HepG2 (cell line): Measurements from ENCODE around the gene RIC3. TPM values are rescaled to one million over a fixed set of nuclear protein-coding genes. Genes with fewer than 3 reads are reported as not detected.

Experiments used
- ATAC-seq: fragments of 200-7000 bp; cut with Tn5 transposase; 3 replicates; pipeline ENCODE4 v1.9.1; 2020; ENCODE audit warnings: mild to moderate bottlenecking, moderate library complexity
- BruUV-seq: library from RNA; stranded (reverse); fragments of 400-500 nt; replicated peaks from 2 replicates; lab custom pipeline; 2021; lab: Mats Ljungman, UMichigan
- CTCF ChIA-PET: fragments of 300-600 bp; formaldehyde crosslinking; extraction: SDS; loops from one replicate; lab custom pipeline; 2021; ENCODE audit warnings: low total read pairs, inconsistent platforms, low intra/inter-chr PET ratio; lab: Yijun Ruan, JAX
- POLR2A ChIA-PET: fragments of 350-600 bp; sonication (Branson Sonifier 250); formaldehyde crosslinking; loops from one replicate; lab custom pipeline; 2020; ENCODE audit warnings: antibody characterized with exemption, inconsistent platforms; lab: Yijun Ruan, JAX
- DNase-seq: peaks from one replicate; pipeline ENCODE4 v3.0.0-alpha.2; 2015; ENCODE audit warnings: low spot score
- FAIRE-seq: peaks from 3 replicates; lab custom pipeline; 2011; peaks lifted over from hg19 to GRCh38; lab: Jason Lieb, UNC
- H2AFZ ChIP-seq: one replicate; pipeline ENCODE4 v1.6.1; 2011; ENCODE audit warnings: low read length, inconsistent platforms
- H3K27ac ChIP-seq: fragments of 300-600 bp; 3 replicates; pipeline ENCODE4 v1.8.0; 2011; ENCODE audit warnings: mixed run types, mild to moderate bottlenecking, mixed read lengths, low read length, inconsistent platforms; ENCODE audit not compliant: insufficient read depth; ENCODE audit errors: extremely low read length
- H3K27me3 ChIP-seq, 2 experiments: fragments of 200-600 bp in 1 of 2; 2 replicates in 1 of 2; 3 replicates in 1 of 2; pipeline versions ENCODE4 v1.6.0 to v1.8.0; 2011; ENCODE audit warnings: low read length in 2 of 2, mild to moderate bottlenecking in 2 of 2, moderate library complexity in 2 of 2, inconsistent platforms in 1 of 2; ENCODE audit not compliant: insufficient read depth in 2 of 2, control insufficient read depth in 1 of 2
- H3K36me3 ChIP-seq, 2 experiments: fragments of 200-600 bp in 1 of 2; replicated peaks in 1 of 2; 2 replicates in 1 of 2; 3 replicates in 1 of 2; pipeline versions ENCODE4 v1.5.1 to v1.8.0; 2011; ENCODE audit warnings: low read length in 2 of 2, inconsistent platforms in 1 of 2; ENCODE audit not compliant: insufficient read depth in 2 of 2, control insufficient read depth in 1 of 2
- H3K4me1 ChIP-seq: 2 replicates; pipeline ENCODE4 v1.5.1; 2012; ENCODE audit warnings: low read length, inconsistent platforms; ENCODE audit not compliant: insufficient read depth
- H3K4me2 ChIP-seq: 2 replicates; pipeline ENCODE4 v1.6.0; 2011; ENCODE audit warnings: low read depth, low read length, inconsistent platforms
- H3K4me3 ChIP-seq, 3 experiments: fragments of 200-600 bp in 1 of 3; sonication (generic), shearing (Covaris generic) in 1 of 3; replicated peaks in 1 of 3; 2 replicates each; pipeline ENCODE4 v1.5.1; 2011 to 2016; ENCODE audit warnings: low read length in 3 of 3, inconsistent platforms in 2 of 3, low read depth in 2 of 3, mild to moderate bottlenecking in 2 of 3, control low read depth in 1 of 3, mixed read lengths in 1 of 3; ENCODE audit not compliant: insufficient read depth in 1 of 3
- H3K79me2 ChIP-seq: one replicate; pipeline ENCODE4 v1.6.1; 2011; ENCODE audit warnings: low read length, inconsistent platforms; ENCODE audit not compliant: insufficient read depth
- H3K9ac ChIP-seq: 2 replicates; pipeline ENCODE4 v1.6.0; 2011; ENCODE audit warnings: mild to moderate bottlenecking, low read depth, low read length, inconsistent platforms; ENCODE audit not compliant: insufficient read depth
- H3K9me3 ChIP-seq: 2 replicates; pipeline ENCODE4 v1.5.1; 2012; ENCODE audit warnings: mild to moderate bottlenecking, low read length
- H4K20me1 ChIP-seq: 2 replicates; pipeline ENCODE4 v1.6.0; 2011; ENCODE audit warnings: inconsistent platforms, mild to moderate bottlenecking, low read length, moderate library complexity; ENCODE audit not compliant: insufficient read depth
- ATF7 ChIP-seq, 2 experiments: fragments of 450-650 bp in 1 of 2; sonication (generic) in 1 of 2; formaldehyde crosslinking in 1 of 2; IDR thresholded peaks; 2 replicates each; pipeline versions ENCODE4 v1.4.0 to v1.6.1; 2016 to 2020; ENCODE audit warnings: antibody characterized with exemption in 1 of 2, mild to moderate bottlenecking in 1 of 2, missing genetic modification reagents in 1 of 2
- ATRX ChIP-seq: sonication (generic); formaldehyde crosslinking; IDR thresholded peaks from 2 replicates; pipeline ENCODE4 v1.4.0; 2020; ENCODE audit warnings: missing genetic modification reagents, borderline replicate concordance
- BRD4 ChIP-seq: sonication (generic); formaldehyde crosslinking; IDR thresholded peaks from 2 replicates; pipeline ENCODE4 v1.4.0; 2020; ENCODE audit warnings: missing genetic modification reagents
- CHD2 ChIP-seq: IDR thresholded peaks from 2 replicates; pipeline ENCODE4 v1.6.1; 2011; ENCODE audit warnings: low read depth, low read length, improper control_type of control experiment
- HCFC1 ChIP-seq: fragments of 150-350 bp; IDR thresholded peaks from 2 replicates; pipeline ENCODE4 v1.6.1; 2014; ENCODE audit warnings: low read depth, low read length
- HNF4G ChIP-seq, 2 experiments: sonication (generic) in 1 of 2; formaldehyde crosslinking in 1 of 2; IDR thresholded peaks; 2 replicates each; pipeline versions ENCODE4 v1.4.0 to v1.6.1; 2011 to 2020; ENCODE audit warnings: borderline replicate concordance in 2 of 2, low read depth in 2 of 2, mild to moderate bottlenecking in 2 of 2, low read length in 1 of 2, missing genetic modification reagents in 1 of 2, moderate library complexity in 1 of 2
- IRF2 ChIP-seq: IDR thresholded peaks from 2 replicates; pipeline ENCODE4 v1.6.1; 2018; ENCODE audit warnings: missing genetic modification reagents, missing compliant biosample characterization
- MTA1 ChIP-seq: sonication (generic); formaldehyde crosslinking; IDR thresholded peaks from 2 replicates; pipeline ENCODE4 v1.4.0; 2020; ENCODE audit warnings: missing genetic modification reagents, mild to moderate bottlenecking, borderline replicate concordance
- PHF8 ChIP-seq: sonication (generic); formaldehyde crosslinking; IDR thresholded peaks from 2 replicates; pipeline ENCODE4 v1.5.0; 2020; ENCODE audit warnings: missing genetic modification reagents
- SIX1 ChIP-seq: sonication (generic); formaldehyde crosslinking; IDR thresholded peaks from 2 replicates; pipeline ENCODE4 v1.4.0; 2020; ENCODE audit warnings: missing genetic modification reagents, borderline replicate concordance
- SOX6 ChIP-seq, 2 experiments: fragments of 450-650 bp in 1 of 2; sonication (generic) in 1 of 2; formaldehyde crosslinking in 1 of 2; IDR thresholded peaks; 2 replicates each; pipeline versions ENCODE4 v1.4.0 to v1.6.1; 2017 to 2020; ENCODE audit warnings: antibody characterized with exemption in 1 of 2, mild to moderate bottlenecking in 1 of 2, missing genetic modification reagents in 1 of 2
- SP2 ChIP-seq: sonication (generic); formaldehyde crosslinking; IDR thresholded peaks from 2 replicates; pipeline ENCODE4 v1.5.1; 2020; ENCODE audit warnings: mild to moderate bottlenecking, missing genetic modification reagents
- TAF1 ChIP-seq: sonication (generic); formaldehyde crosslinking; IDR thresholded peaks from 2 replicates; pipeline ENCODE4 v1.4.0; 2020; ENCODE audit warnings: missing genetic modification reagents
- YEATS2 ChIP-seq: sonication (generic); formaldehyde crosslinking; IDR thresholded peaks from 2 replicates; pipeline ENCODE4 v1.4.0; 2020; ENCODE audit warnings: missing genetic modification reagents, borderline replicate concordance
- ZNF225 ChIP-seq: sonication (generic); formaldehyde crosslinking; IDR thresholded peaks from 2 replicates; pipeline ENCODE4 v1.4.0; 2020; ENCODE audit warnings: mild to moderate bottlenecking, missing genetic modification reagents
- ZNF264 ChIP-seq: sonication (generic); formaldehyde crosslinking; IDR thresholded peaks from 2 replicates; pipeline ENCODE4 v1.4.0; 2020; ENCODE audit warnings: missing genetic modification reagents
- ZNF547 ChIP-seq: sonication (generic); formaldehyde crosslinking; IDR thresholded peaks from 2 replicates; pipeline ENCODE4 v1.5.1; 2020; ENCODE audit warnings: mild to moderate bottlenecking, missing genetic modification reagents
- ZNF672 ChIP-seq: sonication (generic); formaldehyde crosslinking; IDR thresholded peaks from 2 replicates; pipeline ENCODE4 v1.8.1; 2022; ENCODE audit warnings: missing genetic modification reagents
- ZNF761 ChIP-seq: sonication (generic); formaldehyde crosslinking; conservative IDR thresholded peaks from 2 replicates; pipeline ENCODE4 v1.4.0; 2020; ENCODE audit warnings: mild to moderate bottlenecking, missing genetic modification reagents
- WGBS: methylation state at CpG from one replicate; pipeline ENCODE4 v1.1.6; 2017; ENCODE audit warnings: low lambda C conversion rate; 5-methylcytosine and 5-hydroxymethylcytosine counted together
- in situ Hi-C: cut with HindIII; loops from 2 replicates; pipeline ENCODE4 v1.10.0; 2017; ENCODE audit warnings: low pct_unique_long_range_greater_than_20kb; ENCODE audit not compliant: extremely low pct_ligation_motif_present
- intact Hi-C: fragments of 100-400 bp; cut with micrococcal nuclease; formaldehyde crosslinking; loops from one replicate; pipeline ENCODE4 v1.10.0; 2022; ENCODE audit not compliant: unreplicated experiment
- polyA plus RNA-seq, 8 experiments: library from polyadenylated mRNA; depleted of rRNA in 3 of 8; stranded (reverse) in 7 of 8; unstranded in 1 of 8; fragments of >200 nt; fragmentation: Illumina TruSeq in 4 of 8; extraction: Trizol in 4 of 8; gene quantifications; 2 replicates each; pipeline versions ENCODE4 v1.2.1 to v1.2.3, GENCODE V29; 2011 to 2016; ENCODE audit warnings: low read depth in 4 of 8, missing spikeins in 1 of 8, mixed read lengths in 1 of 8; ENCODE audit not compliant: insufficient read depth in 1 of 8
- total RNA-seq, 5 experiments: library from RNA; depleted of rRNA; stranded (reverse); fragments of >200 nt; fragmentation: Illumina TruSeq; extraction: Trizol; gene quantifications; 2 replicates each; pipeline ENCODE4 v1.2.3, GENCODE V29; 2016; ENCODE audit warnings: low read depth in 1 of 5
- TF ChIP-seq, protein P1 (sequence below): sonication (generic); formaldehyde crosslinking; IDR thresholded peaks from 2 replicates; pipeline ENCODE4 v1.8.0; 2022; ENCODE audit warnings: mild to moderate bottlenecking, missing genetic modification reagents, borderline replicate concordance

Gene RIC3
- total and polyA plus RNA-seq, 2 of the 13 experiments (the other 11 are each of a cell fraction or from before 2014, with no cell fraction given) = not detected

DNA sequence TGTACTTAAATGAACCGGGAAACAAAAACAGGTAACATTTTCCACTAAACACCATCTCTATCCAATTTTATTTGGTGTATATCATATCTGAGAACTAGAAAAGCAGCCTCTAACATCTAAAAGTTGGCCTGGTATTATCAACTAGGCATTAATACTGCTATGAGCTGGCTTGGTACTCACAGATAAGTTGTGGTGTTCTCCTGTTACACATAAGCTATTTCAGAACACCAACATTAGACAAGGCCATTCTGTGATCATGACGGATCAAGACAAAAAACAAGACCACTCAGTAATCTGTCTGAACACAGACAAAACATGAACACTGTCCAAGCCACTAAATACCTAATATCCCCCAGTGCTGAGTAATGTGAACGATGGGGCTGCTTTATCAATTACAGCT, 11.9 kb downstream of the RIC3 start:
- Histone ChIP-seq H3K9ac (no peak overlapping the region), H3K36me3 (no peaks in the 10 kb centered on the region), H3K79me2 (no peaks in the 10 kb centered on the region), H3K9me3 (no peaks in the 10 kb centered on the region), H3K4me2 (no peak overlapping the region), H3K4me1 (no peaks in the 10 kb centered on the region), H3K27ac (no peak overlapping the region), H4K20me1 (no peaks in the 10 kb centered on the region; the same call in 1 of the 2 replicates), H2AFZ (no peak overlapping the region), H3K27me3 (no peaks in the 10 kb centered on the region; a peak in 1 of 5 replicates), H3K4me3 (no peak overlapping the region)
- ATAC-seq (no peak), DNase-seq (no peak), FAIRE-seq (no peak)
- CTCF ChIA-PET = no interaction called here
- POLR2A ChIA-PET = no interaction called here
- intact Hi-C loops (no loop called here), in situ Hi-C loops (no loop called here)
- WGBS = 47% methylated on average over 3 of the region's 3 CpGs
- BruUV-seq = no TSS peak
- no peak for TF ChIP-seq YEATS2 (CRISPR knock-in tag)
- TF ChIP-seq SIX1 (CRISPR knock-in tag) = no peak
- TF ChIP-seq HNF4G (IDR thresholded peaks at IDR 0.05; ENCODE audit: borderline replicate concordance, low read depth, low read length) = no peak
- TF ChIP-seq HNF4G (CRISPR knock-in tag; IDR thresholded peaks at IDR 0.05; ENCODE audit: borderline replicate concordance, low read depth) = no peak
- no peak for TF ChIP-seq ZNF547 (CRISPR knock-in tag)

DNA sequence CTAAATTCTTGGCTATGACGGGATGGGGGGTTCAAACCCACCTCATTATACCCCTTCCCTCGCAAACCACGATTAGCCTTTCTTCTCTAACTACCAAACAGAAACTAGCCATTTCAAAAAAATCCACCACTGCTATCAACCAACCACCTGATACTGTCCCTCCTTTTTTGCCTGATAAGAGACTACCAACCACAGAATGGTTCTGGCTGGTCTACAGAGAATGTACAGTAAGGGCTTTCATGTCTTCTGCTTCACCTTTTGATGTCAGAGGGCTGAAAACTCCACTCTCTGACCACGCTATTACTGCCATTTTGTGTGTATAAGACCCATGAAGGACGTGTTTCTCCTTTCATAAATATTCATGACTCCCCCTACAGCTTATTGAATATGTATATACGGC, 19.1 kb downstream of the RIC3 start:
- ATAC-seq (no peak), FAIRE-seq (no peak), DNase-seq (no peak)
- Histone ChIP-seq H2AFZ (no peak overlapping the region), H3K4me3 (no peak overlapping the region), H3K4me1 (no peaks in the 10 kb centered on the region), H3K27ac (no peak overlapping the region), H4K20me1 (no peaks in the 10 kb centered on the region), H3K4me2 (no peak overlapping the region), H3K79me2 (no peaks in the 10 kb centered on the region), H3K27me3 (no peaks in the 10 kb centered on the region; a peak in 1 of 5 replicates), H3K9ac (no peak overlapping the region), H3K9me3 (no peaks in the 10 kb centered on the region), H3K36me3 (no peaks in the 10 kb centered on the region)
- 31% methylated on average over 6 of the region's 6 CpGs for WGBS
- intact Hi-C loops = no loop called here
- ChIA-PET CTCF (no interaction called here), POLR2A (no interaction called here)
- BruUV-seq = no TSS peak
- in situ Hi-C loops = no loop called here
- TF ChIP-seq SP2 (no peak), SOX6 (IDR thresholded peaks at IDR 0.05) (no peak), SOX6 (CRISPR knock-in tag; IDR thresholded peaks at IDR 0.05) (no peak), BRD4 (no peak), ATF7 (IDR thresholded peaks at IDR 0.05) (no peak), ATF7 (CRISPR knock-in tag; IDR thresholded peaks at IDR 0.05) (no peak), IRF2 (CRISPR knock-in tag) (no peak), ZNF761 (CRISPR knock-in tag) (no peak), ZNF672 (CRISPR knock-in tag) (no peak), ATRX (no peak), ZNF225 (CRISPR knock-in tag) (no peak), CHD2 (no peak), PHF8 (CRISPR knock-in tag) (no peak), HCFC1 (no peak), ZNF264 (CRISPR knock-in tag) (no peak), MTA1 (no peak), TAF1 (CRISPR knock-in tag) (no peak)
- TF ChIP-seq, protein P1, sequence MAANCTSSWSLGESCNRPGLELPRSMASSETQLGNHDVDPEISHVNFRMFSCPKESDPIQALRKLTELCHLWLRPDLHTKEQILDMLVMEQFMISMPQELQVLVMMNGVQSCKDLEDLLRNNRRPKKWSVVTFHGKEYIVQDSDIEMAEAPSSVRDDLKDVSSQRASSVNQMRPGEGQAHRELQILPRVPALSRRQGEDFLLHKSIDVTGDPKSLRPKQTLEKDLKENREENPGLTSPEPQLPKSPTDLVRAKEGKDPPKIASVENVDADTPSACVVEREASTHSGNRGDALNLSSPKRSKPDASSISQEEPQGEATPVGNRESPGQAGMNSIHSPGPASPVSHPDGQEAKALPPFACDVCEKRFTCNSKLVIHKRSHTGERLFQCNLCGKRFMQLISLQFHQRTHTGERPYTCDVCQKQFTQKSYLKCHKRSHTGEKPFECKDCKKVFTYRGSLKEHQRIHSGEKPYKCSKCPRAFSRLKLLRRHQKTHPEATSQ = no peak
